ENCODE measurements around the gene TCAF1. TPM values are rescaled to one million over a fixed set of nuclear protein-coding genes. Genes with fewer than 3 reads are reported as not detected.

Gene TCAF1
- total and polyA plus RNA-seq, 2 donors (not counting 1 experiment from before 2014, with no cell fraction given): 7.1 to 17.3 TPM

GRCh38 chr7:143878884-143879283, 23.1 kb downstream of the TCAF1 start:
- ATAC-seq (ENCODE audit: low read depth): no peak
- Histone ChIP-seq H3K79me2 (ENCODE audit: control insufficient read depth, insufficient read depth, low read length) (no peaks in the 10 kb centered on the region), H3K4me2 (replicated peaks; ENCODE audit: low read depth, low read length, poor library complexity, severe bottlenecking) (no peak overlapping the region), H4K20me1 (ENCODE audit: control insufficient read depth, insufficient read depth, low read length, poor library complexity, severe bottlenecking) (peaks cover 3% of the 10 kb centered on the region), H3K27me3 (replicated peaks in 1 of 4; ENCODE audit: control extremely low read depth in 1 of 4, control insufficient read depth in 3 of 4, insufficient read depth in 4 of 4, low read length in 3 of 4) (peaks cover 0 to 19% (median 11%) of the 10 kb centered on the region in 4 experiments), H3K27ac (ENCODE audit: low read length in 2 of 2) (no peak overlapping the region), H3K4me1 (ENCODE audit: control insufficient read depth in 2 of 2, insufficient read depth in 2 of 2, low read length in 2 of 2) (peaks cover 7 to 14% of the 10 kb centered on the region in 2 donors), H2AFZ (ENCODE audit: insufficient read depth, low read depth, low read length, poor library complexity, severe bottlenecking) (no peak overlapping the region), H3K9ac (ENCODE audit: low read length) (no peak overlapping the region), H3K36me3 (replicated peaks in 1 of 2; ENCODE audit: control extremely low read depth in 1 of 2, control insufficient read depth in 1 of 2, extremely low read depth in 1 of 2, insufficient read depth in 2 of 2, low read length in 1 of 2) (peaks cover 0 to 5% of the 10 kb centered on the region in 2 experiments), H3K4me3 (ENCODE audit: control extremely low read depth in 1 of 5, extremely low read depth in 1 of 5, insufficient read depth in 1 of 5, low read depth in 2 of 5, low read length in 4 of 5) (no peak overlapping the region), H3K9me3 (ENCODE audit: control extremely low read depth in 1 of 3, control insufficient read depth in 2 of 3, insufficient read depth in 1 of 3, low read length in 2 of 3) (no peaks in the 10 kb centered on the region)
- ChIA-PET POLR2A (no interaction called here), CTCF (no interaction called here)
- no peak for TF ChIP-seq EZH2 (IDR thresholded peaks at IDR 0.05; ENCODE audit: borderline replicate concordance, insufficient read depth, low read depth, low read length, poor library complexity, severe bottlenecking)
- TF ChIP-seq, protein P1, sequence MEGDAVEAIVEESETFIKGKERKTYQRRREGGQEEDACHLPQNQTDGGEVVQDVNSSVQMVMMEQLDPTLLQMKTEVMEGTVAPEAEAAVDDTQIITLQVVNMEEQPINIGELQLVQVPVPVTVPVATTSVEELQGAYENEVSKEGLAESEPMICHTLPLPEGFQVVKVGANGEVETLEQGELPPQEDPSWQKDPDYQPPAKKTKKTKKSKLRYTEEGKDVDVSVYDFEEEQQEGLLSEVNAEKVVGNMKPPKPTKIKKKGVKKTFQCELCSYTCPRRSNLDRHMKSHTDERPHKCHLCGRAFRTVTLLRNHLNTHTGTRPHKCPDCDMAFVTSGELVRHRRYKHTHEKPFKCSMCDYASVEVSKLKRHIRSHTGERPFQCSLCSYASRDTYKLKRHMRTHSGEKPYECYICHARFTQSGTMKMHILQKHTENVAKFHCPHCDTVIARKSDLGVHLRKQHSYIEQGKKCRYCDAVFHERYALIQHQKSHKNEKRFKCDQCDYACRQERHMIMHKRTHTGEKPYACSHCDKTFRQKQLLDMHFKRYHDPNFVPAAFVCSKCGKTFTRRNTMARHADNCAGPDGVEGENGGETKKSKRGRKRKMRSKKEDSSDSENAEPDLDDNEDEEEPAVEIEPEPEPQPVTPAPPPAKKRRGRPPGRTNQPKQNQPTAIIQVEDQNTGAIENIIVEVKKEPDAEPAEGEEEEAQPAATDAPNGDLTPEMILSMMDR (IDR thresholded peaks at IDR 0.05): no peak
- intact Hi-C loops (cut with micrococcal nuclease): no loop called here
- Mint-ChIP-seq H3K27ac (no peak overlapping the region), H3K9me3 (ENCODE audit: insufficient read depth) (no peaks in the 10 kb centered on the region), H3K27me3 (peaks cover 20% of the 10 kb centered on the region), H3K4me3 (no peak overlapping the region), H3K4me1 (peaks cover 13% of the 10 kb centered on the region)
- DNase-seq: no peak
- WGBS (ENCODE audit: insufficient coverage): 80% methylated on average over 2 of the region's 4 CpGs

GRCh38 chr7:143877098-143877497, 24.9 kb downstream of the TCAF1 start:
- Mint-ChIP-seq H3K27me3 (peaks cover 8% of the 10 kb centered on the region), H3K27ac (no peak overlapping the region), H3K4me3 (no peak overlapping the region), H3K4me1 (peaks cover under 1% of the 10 kb centered on the region), H3K9me3 (ENCODE audit: insufficient read depth) (no peaks in the 10 kb centered on the region)
- 97% methylated on average over 3 of the region's 3 CpGs for WGBS (ENCODE audit: insufficient coverage)
- H2AFZ ChIP-seq (ENCODE audit: insufficient read depth, low read depth, low read length, poor library complexity, severe bottlenecking): no peak overlapping the region
- DNase-seq: no peak
- no peak for ATAC-seq (ENCODE audit: low read depth)
- H3K4me2 ChIP-seq (replicated peaks; ENCODE audit: low read depth, low read length, poor library complexity, severe bottlenecking): no peak overlapping the region
- H4K20me1 ChIP-seq (ENCODE audit: control insufficient read depth, insufficient read depth, low read length, poor library complexity, severe bottlenecking): no peaks in the 10 kb centered on the region
- CTCF ChIA-PET: no interaction called here
- H3K9me3 ChIP-seq (ENCODE audit: control extremely low read depth in 1 of 3, control insufficient read depth in 2 of 3, insufficient read depth in 1 of 3, low read length in 2 of 3): no peaks in the 10 kb centered on the region
- H3K4me3 ChIP-seq (ENCODE audit: control extremely low read depth in 1 of 5, extremely low read depth in 1 of 5, insufficient read depth in 1 of 5, low read depth in 2 of 5, low read length in 4 of 5): no peak overlapping the region
- no peaks in the 10 kb centered on the region for H3K79me2 ChIP-seq (ENCODE audit: control insufficient read depth, insufficient read depth, low read length)
- intact Hi-C loops (cut with micrococcal nuclease): no loop called here
- POLR2A ChIA-PET: no interaction called here
- H3K4me1 ChIP-seq (ENCODE audit: control insufficient read depth in 2 of 2, insufficient read depth in 2 of 2, low read length in 2 of 2): peaks cover 0 to under 1% of the 10 kb centered on the region in 2 donors
- peaks cover 0 to 5% of the 10 kb centered on the region in 2 experiments for H3K36me3 ChIP-seq (replicated peaks in 1 of 2; ENCODE audit: control extremely low read depth in 1 of 2, control insufficient read depth in 1 of 2, extremely low read depth in 1 of 2, insufficient read depth in 2 of 2, low read length in 1 of 2)
- TF ChIP-seq EZH2 (IDR thresholded peaks at IDR 0.05; ENCODE audit: borderline replicate concordance, insufficient read depth, low read depth, low read length, poor library complexity, severe bottlenecking): no peak
- TF ChIP-seq, protein P1 (IDR thresholded peaks at IDR 0.05): no peak
- H3K9ac ChIP-seq (ENCODE audit: low read length): no peak overlapping the region
- H3K27ac ChIP-seq (ENCODE audit: low read length in 2 of 2): no peak overlapping the region
- peaks cover 0 to 6% (median 0%) of the 10 kb centered on the region in 4 experiments for H3K27me3 ChIP-seq (replicated peaks in 1 of 4; ENCODE audit: control extremely low read depth in 1 of 4, control insufficient read depth in 3 of 4, insufficient read depth in 4 of 4, low read length in 3 of 4)
